DND-41 (cell line): ENCODE measurements around the gene CERKL.

ENCODE experiments used
- EZH2 ChIP-seq: IDR thresholded peaks from 3 replicates; pipeline ENCODE4 v1.6.1; 2012; ENCODE audit warnings: borderline replicate concordance, low read depth, mild to moderate bottlenecking, moderate library complexity, low read length, inconsistent platforms; ENCODE audit not compliant: severe bottlenecking
- TF ChIP-seq, protein P1 (sequence below): IDR thresholded peaks from 2 replicates; pipeline ENCODE4 v1.5.1; 2012; ENCODE audit warnings: borderline replicate concordance, low read length, moderate library complexity, mild to moderate bottlenecking; ENCODE audit not compliant: poor library complexity, severe bottlenecking; ENCODE audit errors: extremely low read depth

DNA sequence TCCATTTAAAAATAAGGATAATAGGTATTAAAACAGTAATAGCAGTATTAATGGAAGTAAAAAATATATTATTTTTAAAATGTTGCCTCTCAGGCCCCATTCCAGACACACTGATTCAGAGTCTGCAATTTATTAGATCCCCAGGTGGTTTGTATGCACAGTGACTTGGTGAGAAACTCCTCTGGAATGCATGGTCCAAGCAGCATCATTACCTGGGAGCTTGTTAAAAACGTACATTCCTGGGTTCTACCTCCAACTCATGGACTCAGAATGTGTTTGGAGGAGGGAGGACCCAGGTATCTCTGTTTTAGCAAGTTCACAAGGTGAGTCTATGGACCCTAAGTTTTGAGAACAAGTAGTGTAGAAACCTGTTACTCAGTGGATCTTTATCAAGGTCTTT, 104.1 kb downstream of the CERKL start:
- TF ChIP-seq, protein P1, sequence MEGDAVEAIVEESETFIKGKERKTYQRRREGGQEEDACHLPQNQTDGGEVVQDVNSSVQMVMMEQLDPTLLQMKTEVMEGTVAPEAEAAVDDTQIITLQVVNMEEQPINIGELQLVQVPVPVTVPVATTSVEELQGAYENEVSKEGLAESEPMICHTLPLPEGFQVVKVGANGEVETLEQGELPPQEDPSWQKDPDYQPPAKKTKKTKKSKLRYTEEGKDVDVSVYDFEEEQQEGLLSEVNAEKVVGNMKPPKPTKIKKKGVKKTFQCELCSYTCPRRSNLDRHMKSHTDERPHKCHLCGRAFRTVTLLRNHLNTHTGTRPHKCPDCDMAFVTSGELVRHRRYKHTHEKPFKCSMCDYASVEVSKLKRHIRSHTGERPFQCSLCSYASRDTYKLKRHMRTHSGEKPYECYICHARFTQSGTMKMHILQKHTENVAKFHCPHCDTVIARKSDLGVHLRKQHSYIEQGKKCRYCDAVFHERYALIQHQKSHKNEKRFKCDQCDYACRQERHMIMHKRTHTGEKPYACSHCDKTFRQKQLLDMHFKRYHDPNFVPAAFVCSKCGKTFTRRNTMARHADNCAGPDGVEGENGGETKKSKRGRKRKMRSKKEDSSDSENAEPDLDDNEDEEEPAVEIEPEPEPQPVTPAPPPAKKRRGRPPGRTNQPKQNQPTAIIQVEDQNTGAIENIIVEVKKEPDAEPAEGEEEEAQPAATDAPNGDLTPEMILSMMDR = no peak
- TF ChIP-seq EZH2 = no peak
